Measurements from ENCODE around the gene LDLRAD3.

DNA sequence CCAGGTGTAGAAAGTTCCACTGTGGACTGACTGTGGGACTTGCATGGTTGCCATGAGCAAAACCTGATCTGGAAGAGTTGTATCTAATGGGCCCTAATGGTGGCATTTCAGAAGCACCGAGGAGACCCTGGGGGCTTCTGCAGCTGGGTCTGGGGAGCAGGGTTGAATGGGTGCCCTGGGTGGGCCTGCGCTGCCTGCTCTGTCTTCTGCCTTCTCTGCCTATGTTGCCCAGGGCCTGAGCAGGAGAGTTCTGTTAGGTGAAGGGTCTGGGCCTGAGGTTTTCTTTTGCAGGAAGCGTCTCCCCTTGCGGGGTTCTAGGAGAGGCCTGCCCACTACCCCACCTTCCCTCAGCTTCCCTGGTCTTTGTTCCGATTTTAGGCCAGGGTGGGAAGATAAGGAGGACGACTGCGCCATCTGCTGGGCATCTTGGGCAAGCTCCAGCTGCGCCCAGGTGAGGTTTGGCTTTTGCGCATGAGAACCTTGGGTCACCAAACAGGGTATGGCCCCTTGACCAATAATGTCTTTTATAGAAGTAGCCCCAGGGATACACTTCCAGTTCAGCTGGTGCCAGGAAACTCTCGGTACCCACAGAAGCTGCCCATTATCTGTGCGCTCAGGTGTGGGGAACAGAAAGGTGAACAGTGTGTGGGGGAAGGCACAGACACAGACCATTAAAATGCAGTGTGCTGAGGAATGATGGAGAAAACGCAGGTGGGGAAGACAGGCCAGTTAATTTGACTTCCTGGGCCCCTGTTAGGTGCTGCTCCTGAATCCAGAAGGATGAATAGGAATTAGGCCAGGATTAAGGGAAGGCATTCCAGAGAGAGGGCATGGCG, 322.1 kb downstream of the LDLRAD3 start:
- TF ChIP-seq ELF4 (IDR thresholded peaks at IDR 0.05) (no peak), FOXA1 (IDR thresholded peaks at IDR 0.05) (no peak), NFRKB (IDR thresholded peaks at IDR 0.05) (no peak), HDGF (IDR thresholded peaks at IDR 0.05; ENCODE audit: borderline replicate concordance) (no peak), SP1 (IDR thresholded peaks at IDR 0.05) (no peak), L3MBTL2 (conservative IDR thresholded peaks at IDR 0.05) (no peak)
- TF ChIP-seq, protein P1, sequence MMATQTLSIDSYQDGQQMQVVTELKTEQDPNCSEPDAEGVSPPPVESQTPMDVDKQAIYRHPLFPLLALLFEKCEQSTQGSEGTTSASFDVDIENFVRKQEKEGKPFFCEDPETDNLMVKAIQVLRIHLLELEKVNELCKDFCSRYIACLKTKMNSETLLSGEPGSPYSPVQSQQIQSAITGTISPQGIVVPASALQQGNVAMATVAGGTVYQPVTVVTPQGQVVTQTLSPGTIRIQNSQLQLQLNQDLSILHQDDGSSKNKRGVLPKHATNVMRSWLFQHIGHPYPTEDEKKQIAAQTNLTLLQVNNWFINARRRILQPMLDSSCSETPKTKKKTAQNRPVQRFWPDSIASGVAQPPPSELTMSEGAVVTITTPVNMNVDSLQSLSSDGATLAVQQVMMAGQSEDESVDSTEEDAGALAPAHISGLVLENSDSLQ (IDR thresholded peaks at IDR 0.05) = no peak

Measured in HEK293T (cell line).